Measurements from ENCODE around the gene SLC27A3. TPM values are rescaled to one million over a fixed set of nuclear protein-coding genes. Genes with fewer than 3 reads are reported as not detected.
A peak's percentile ranks its signal among the peaks of the same experiment; 100 is the strongest.

Gene SLC27A3
- total RNA-seq, 1 experiment from 2014 or later: 42.0 TPM

DNA sequence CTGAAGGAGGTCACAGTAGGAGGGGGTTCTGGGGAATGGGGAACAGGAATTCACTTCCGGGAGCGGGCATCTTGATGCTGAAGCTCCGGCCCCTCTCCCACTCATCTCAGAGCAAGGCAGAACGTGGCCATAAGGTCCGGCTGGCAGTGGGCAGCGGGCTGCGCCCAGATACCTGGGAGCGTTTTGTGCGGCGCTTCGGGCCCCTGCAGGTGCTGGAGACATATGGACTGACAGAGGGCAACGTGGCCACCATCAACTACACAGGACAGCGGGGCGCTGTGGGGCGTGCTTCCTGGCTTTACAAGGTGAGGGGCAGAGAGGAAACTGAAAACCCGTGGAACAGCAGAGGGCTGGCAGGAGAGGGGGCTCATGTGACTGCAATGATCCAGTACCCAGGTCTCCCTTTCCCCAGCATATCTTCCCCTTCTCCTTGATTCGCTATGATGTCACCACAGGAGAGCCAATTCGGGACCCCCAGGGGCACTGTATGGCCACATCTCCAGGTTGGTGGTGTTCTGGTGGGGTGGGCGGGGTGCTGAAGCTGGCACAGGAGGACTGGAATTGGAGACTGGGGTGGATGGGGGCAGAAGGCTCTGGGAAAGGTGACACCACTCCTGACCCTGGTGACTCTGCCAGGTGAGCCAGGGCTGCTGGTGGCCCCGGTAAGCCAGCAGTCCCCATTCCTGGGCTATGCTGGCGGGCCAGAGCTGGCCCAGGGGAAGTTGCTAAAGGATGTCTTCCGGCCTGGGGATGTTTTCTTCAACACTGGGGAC is 3.0 kb downstream of the SLC27A3 start:
- no peak overlapping the region for H2BK20ac ChIP-seq (ENCODE audit: low read depth, low read length, poor library complexity, severe bottlenecking)
- H4K91ac ChIP-seq (ENCODE audit: insufficient read length, low read depth, low read length): no peak overlapping the region
- H3K27ac Mint-ChIP-seq: peak overlapping the region in 2 of 3 experiments; percentile 62 to 74; a peak in 1 of 7 replicates
- no peak overlapping the region for H2BK5ac ChIP-seq (ENCODE audit: insufficient read length, low read length)
- peaks cover 3% of the 10 kb centered on the region; the same call in 1 of the 2 replicates for H3K4me1 ChIP-seq (ENCODE audit: insufficient read depth, low read length)
- H3K4me2 ChIP-seq (ENCODE audit: insufficient read depth, insufficient read length, low read length): no peak overlapping the region
- H3K36me3 Mint-ChIP-seq (ENCODE audit: insufficient read depth in 1 of 3, low read depth in 3 of 3): peaks cover 8 to 37% (median 29%) of the 10 kb centered on the region in 3 experiments; a peak in 6 of 7 replicates
- peaks cover 35 to 37% of the 10 kb centered on the region in 2 experiments for H3K4me1 Mint-ChIP-seq
- H3K9me3 ChIP-seq (ENCODE audit: control insufficient read depth, low read depth, low read length): no peaks in the 10 kb centered on the region
- H3K27me3 Mint-ChIP-seq (ENCODE audit: low read depth): no peaks in the 10 kb centered on the region
- WGBS (ENCODE audit: extremely low coverage, insufficient read length, low lambda C conversion rate): no CpG with 5 or more reads among the region's 22 CpGs
- no peak overlapping the region for H2AFZ ChIP-seq (ENCODE audit: low read length)
- H2BK12ac ChIP-seq (ENCODE audit: insufficient read length, low read depth, low read length): no peak overlapping the region
- no peak overlapping the region for H3K23ac ChIP-seq (ENCODE audit: insufficient read length, low read depth, low read length)
- H3K27me3 ChIP-seq (ENCODE audit: insufficient read depth, low read length): no peaks in the 10 kb centered on the region
- no peak overlapping the region for H3K9ac ChIP-seq (ENCODE audit: extremely low read depth, insufficient read length, low read length)
- no peak overlapping the region for H3K56ac ChIP-seq (ENCODE audit: insufficient read length, low read depth, low read length)
- H2BK15ac ChIP-seq (ENCODE audit: low read depth, low read length): no peak overlapping the region
- TF ChIP-seq, protein P1, sequence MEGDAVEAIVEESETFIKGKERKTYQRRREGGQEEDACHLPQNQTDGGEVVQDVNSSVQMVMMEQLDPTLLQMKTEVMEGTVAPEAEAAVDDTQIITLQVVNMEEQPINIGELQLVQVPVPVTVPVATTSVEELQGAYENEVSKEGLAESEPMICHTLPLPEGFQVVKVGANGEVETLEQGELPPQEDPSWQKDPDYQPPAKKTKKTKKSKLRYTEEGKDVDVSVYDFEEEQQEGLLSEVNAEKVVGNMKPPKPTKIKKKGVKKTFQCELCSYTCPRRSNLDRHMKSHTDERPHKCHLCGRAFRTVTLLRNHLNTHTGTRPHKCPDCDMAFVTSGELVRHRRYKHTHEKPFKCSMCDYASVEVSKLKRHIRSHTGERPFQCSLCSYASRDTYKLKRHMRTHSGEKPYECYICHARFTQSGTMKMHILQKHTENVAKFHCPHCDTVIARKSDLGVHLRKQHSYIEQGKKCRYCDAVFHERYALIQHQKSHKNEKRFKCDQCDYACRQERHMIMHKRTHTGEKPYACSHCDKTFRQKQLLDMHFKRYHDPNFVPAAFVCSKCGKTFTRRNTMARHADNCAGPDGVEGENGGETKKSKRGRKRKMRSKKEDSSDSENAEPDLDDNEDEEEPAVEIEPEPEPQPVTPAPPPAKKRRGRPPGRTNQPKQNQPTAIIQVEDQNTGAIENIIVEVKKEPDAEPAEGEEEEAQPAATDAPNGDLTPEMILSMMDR (conservative IDR thresholded peaks at IDR 0.05): no peak
- no peak overlapping the region for H2BK120ac ChIP-seq (ENCODE audit: low read depth, low read length, poor library complexity, severe bottlenecking)
- H4K5ac ChIP-seq (ENCODE audit: insufficient read length, low read depth, low read length): no peak overlapping the region
- no peak overlapping the region for H3K14ac ChIP-seq (ENCODE audit: insufficient read depth, low read length)
- H3K4me3 Mint-ChIP-seq: peak overlapping the region in 1 of 2 experiments; percentile 8; a peak in 1 of 5 replicates
- no peak overlapping the region for H3K18ac ChIP-seq (ENCODE audit: insufficient read length, low read depth, low read length)
- H3K79me2 ChIP-seq (ENCODE audit: insufficient read depth, low read length): no peaks in the 10 kb centered on the region
- no peak overlapping the region for H3K27ac ChIP-seq (ENCODE audit: insufficient read length, low read depth, low read length)
- no peak overlapping the region for H4K8ac ChIP-seq (replicated peaks; ENCODE audit: insufficient read length, low read depth, low read length)
- H3K4ac ChIP-seq (ENCODE audit: low read depth, low read length): no peak overlapping the region
- H2AK5ac ChIP-seq (ENCODE audit: insufficient read length, low read length): no peak overlapping the region
- no peaks in the 10 kb centered on the region for H3K9me3 Mint-ChIP-seq
- peak; percentile 29 for DNase-seq
- peaks cover 10% of the 10 kb centered on the region for H3K23me2 ChIP-seq (ENCODE audit: insufficient read length, low read depth, low read length, poor library complexity, severe bottlenecking)
- no peaks in the 10 kb centered on the region for H4K20me1 ChIP-seq (ENCODE audit: control insufficient read depth, insufficient read depth, insufficient read length)
- H3T11ph ChIP-seq (ENCODE audit: low read length): no peak overlapping the region
- no peaks in the 10 kb centered on the region for H3K79me1 ChIP-seq (ENCODE audit: insufficient read depth, low read depth, low read length, poor library complexity, severe bottlenecking)
